HG02938 (cell line): ENCODE results near the gene RET.

Experiments used
- ATAC-seq: cut with Tn5 transposase; IDR thresholded peaks from one replicate; pipeline ENCODE4 v1.9.1; 2021; ENCODE audit warnings: mild to moderate bottlenecking, moderate library complexity; ENCODE audit not compliant: unreplicated experiment

The RET gene

GRCh38 chr10:43044448-43044921 is 32.4 kb upstream of the RET start:
- ATAC-seq: no peak

GRCh38 chr10:43044961-43045621 is 31.8 kb upstream of the RET start:
- ATAC-seq: no peak

GRCh38 chr10:43045631-43046287 is 31.1 kb upstream of the RET start:
- no peak for ATAC-seq

GRCh38 chr10:43046288-43046991 is 30.4 kb upstream of the RET start:
- ATAC-seq: no peak

- no peak for ATAC-seq
Measured at GRCh38 chr10:43047288-43047970, 29.4 kb upstream of the RET start.

GRCh38 chr10:43048301-43049051 is 28.4 kb upstream of the RET start:
- no peak for ATAC-seq

GRCh38 chr10:43049081-43049551 is 27.8 kb upstream of the RET start:
- ATAC-seq: no peak

- ATAC-seq: no peak
Measured at GRCh38 chr10:43050011-43050410, 26.9 kb upstream of the RET start.

- ATAC-seq: no peak
Measured at GRCh38 chr10:43053825-43054224, 23.0 kb upstream of the RET start.

GRCh38 chr10:43054593-43054992 is 22.3 kb upstream of the RET start:
- ATAC-seq: no peak

GRCh38 chr10:43055217-43055616 is 21.7 kb upstream of the RET start:
- no peak for ATAC-seq

- no peak for ATAC-seq
Measured at GRCh38 chr10:43055991-43056567, 20.8 kb upstream of the RET start.

GRCh38 chr10:43056568-43057011 is 20.3 kb upstream of the RET start:
- no peak for ATAC-seq

GRCh38 chr10:43057231-43057711 is 19.6 kb upstream of the RET start:
- ATAC-seq: no peak

- no peak for ATAC-seq
Measured at GRCh38 chr10:43057831-43058340, 19.0 kb upstream of the RET start.

GRCh38 chr10:43058716-43059335 is 18.0 kb upstream of the RET start:
- no peak for ATAC-seq

GRCh38 chr10:43059336-43059720 is 17.5 kb upstream of the RET start:
- no peak for ATAC-seq

- no peak for ATAC-seq
Measured at GRCh38 chr10:43059828-43060227, 17.0 kb upstream of the RET start.

- ATAC-seq: no peak
Measured at GRCh38 chr10:43060291-43060690, 16.6 kb upstream of the RET start.
